ENCODE data around the gene API5.
A peak's percentile ranks its signal among the peaks of the same experiment; 100 is the strongest.

API5 gene

GRCh38 chr11:43278193-43278956 is 33.4 kb upstream of the API5 start:
- CTCF ChIA-PET: interaction anchor here (0.6 to 1.1 kb wide), 3 partner anchors 9 to 1780 kb away, joined by 3 read pairs; no protein-coding TSS in a partner anchor

GRCh38 chr11:43282607-43283440 is 29.0 kb upstream of the API5 start:
- ChIA-PET POLR2A (no interaction called here), CTCF (interaction anchor here (0.6 to 1.3 kb wide), 12 partner anchors 12 to 515 kb away, joined by 3 to 6 read pairs (median 3); no protein-coding TSS in a partner anchor)
- TF ChIP-seq LEF1 (IDR thresholded peaks at IDR 0.05; ENCODE audit: borderline replicate concordance): no peak
- peak; percentile 57 for DNase-seq (ENCODE audit: extremely low spot score)

More at GRCh38 chr11:43278193-43278956, 33.4 kb upstream of the API5 start:
- TF ChIP-seq FOXK2 (IDR thresholded peaks at IDR 0.05) (no peak), SUZ12 (IDR thresholded peaks at IDR 0.05) (no peak), FOXM1 (IDR thresholded peaks at IDR 0.05; ENCODE audit: borderline replicate concordance) (no peak), FOXA1 (IDR thresholded peaks at IDR 0.05) (no peak), BHLHE40 (IDR thresholded peaks at IDR 0.05; ENCODE audit: borderline replicate concordance) (no peak), CTBP1 (IDR thresholded peaks at IDR 0.05; ENCODE audit: borderline replicate concordance) (no peak), NFRKB (IDR thresholded peaks at IDR 0.05) (no peak), ZNF384 (IDR thresholded peaks at IDR 0.05) (no peak), LEF1 (IDR thresholded peaks at IDR 0.05; ENCODE audit: borderline replicate concordance) (no peak), TARDBP (IDR thresholded peaks at IDR 0.05) (no peak), ARNT (IDR thresholded peaks at IDR 0.05) (no peak), SP1 (IDR thresholded peaks at IDR 0.05) (no peak), L3MBTL2 (conservative IDR thresholded peaks at IDR 0.05) (no peak)
- DNase-seq (ENCODE audit: extremely low spot score): peak; percentile 42
- POLR2A ChIA-PET: no interaction called here

GRCh38 chr11:43285826-43286225 is 26.0 kb upstream of the API5 start:
- CTCF ChIA-PET: no interaction called here
- no peak for DNase-seq (ENCODE audit: extremely low spot score)
- TF ChIP-seq ELF4 (IDR thresholded peaks at IDR 0.05): no peak
- TF ChIP-seq SUZ12 (IDR thresholded peaks at IDR 0.05): no peak
- POLR2A ChIA-PET: no interaction called here

GRCh38 chr11:43289368-43289767 is 22.4 kb upstream of the API5 start:
- DNase-seq (ENCODE audit: extremely low spot score): no peak
- POLR2A ChIA-PET: no interaction called here

GRCh38 chr11:43298397-43298796 is 13.4 kb upstream of the API5 start:
- POLR2A ChIA-PET: no interaction called here
- no peak for TF ChIP-seq NFRKB (IDR thresholded peaks at IDR 0.05)
- TF ChIP-seq FOXA1 (IDR thresholded peaks at IDR 0.05): no peak
- TF ChIP-seq FOXM1 (IDR thresholded peaks at IDR 0.05; ENCODE audit: borderline replicate concordance): no peak
- TF ChIP-seq TARDBP (IDR thresholded peaks at IDR 0.05): no peak
- TF ChIP-seq ZNF384 (IDR thresholded peaks at IDR 0.05): no peak
- TF ChIP-seq SUZ12 (IDR thresholded peaks at IDR 0.05): no peak
- TF ChIP-seq CTBP1 (IDR thresholded peaks at IDR 0.05; ENCODE audit: borderline replicate concordance): no peak
- no peak for TF ChIP-seq ARNT (IDR thresholded peaks at IDR 0.05)
- no peak for TF ChIP-seq BHLHE40 (IDR thresholded peaks at IDR 0.05; ENCODE audit: borderline replicate concordance)
- TF ChIP-seq L3MBTL2 (conservative IDR thresholded peaks at IDR 0.05): no peak
- TF ChIP-seq LEF1 (IDR thresholded peaks at IDR 0.05; ENCODE audit: borderline replicate concordance): no peak
- no peak for TF ChIP-seq FOXK2 (IDR thresholded peaks at IDR 0.05)
- CTCF ChIA-PET: interaction anchor here (0.8 kb wide), 1 partner anchor 16 kb away, joined by 3 read pairs; no protein-coding TSS in a partner anchor
- DNase-seq (ENCODE audit: extremely low spot score): no peak

More at GRCh38 chr11:43289368-43289767, 22.4 kb upstream of the API5 start:
- CTCF ChIA-PET: no interaction called here
- TF ChIP-seq PKNOX1 (IDR thresholded peaks at IDR 0.05) (no peak), NFRKB (IDR thresholded peaks at IDR 0.05) (no peak), FOXK2 (IDR thresholded peaks at IDR 0.05) (no peak), BHLHE40 (IDR thresholded peaks at IDR 0.05; ENCODE audit: borderline replicate concordance) (no peak), ELF4 (IDR thresholded peaks at IDR 0.05) (no peak), LEF1 (IDR thresholded peaks at IDR 0.05; ENCODE audit: borderline replicate concordance) (no peak), ARNT (IDR thresholded peaks at IDR 0.05) (no peak), CTBP1 (IDR thresholded peaks at IDR 0.05; ENCODE audit: borderline replicate concordance) (no peak), SP1 (IDR thresholded peaks at IDR 0.05) (no peak), SUZ12 (IDR thresholded peaks at IDR 0.05) (no peak), FOXA1 (IDR thresholded peaks at IDR 0.05) (no peak), HDGF (IDR thresholded peaks at IDR 0.05; ENCODE audit: borderline replicate concordance) (no peak), ZNF384 (IDR thresholded peaks at IDR 0.05) (no peak), TARDBP (IDR thresholded peaks at IDR 0.05) (no peak), FOXM1 (IDR thresholded peaks at IDR 0.05; ENCODE audit: borderline replicate concordance) (no peak), L3MBTL2 (conservative IDR thresholded peaks at IDR 0.05) (no peak)

GRCh38 chr11:43315966-43316365 is 4.2 kb downstream of the API5 start:
- TF ChIP-seq L3MBTL2 (conservative IDR thresholded peaks at IDR 0.05): no peak
- no peak for TF ChIP-seq PKNOX1 (IDR thresholded peaks at IDR 0.05)
- TF ChIP-seq ARNT (IDR thresholded peaks at IDR 0.05): no peak
- TF ChIP-seq SUZ12 (IDR thresholded peaks at IDR 0.05): no peak
- no peak for TF ChIP-seq ELF4 (IDR thresholded peaks at IDR 0.05)
- TF ChIP-seq FOXK2 (IDR thresholded peaks at IDR 0.05): no peak
- TF ChIP-seq CTBP1 (IDR thresholded peaks at IDR 0.05; ENCODE audit: borderline replicate concordance): no peak
- TF ChIP-seq SP1 (IDR thresholded peaks at IDR 0.05): no peak
- no peak for TF ChIP-seq TARDBP (IDR thresholded peaks at IDR 0.05)
- TF ChIP-seq ZNF384 (IDR thresholded peaks at IDR 0.05): no peak
- no peak for TF ChIP-seq HDGF (IDR thresholded peaks at IDR 0.05; ENCODE audit: borderline replicate concordance)
- TF ChIP-seq FOXA1 (IDR thresholded peaks at IDR 0.05): no peak
- TF ChIP-seq FOXM1 (IDR thresholded peaks at IDR 0.05; ENCODE audit: borderline replicate concordance): no peak
- TF ChIP-seq BHLHE40 (IDR thresholded peaks at IDR 0.05; ENCODE audit: borderline replicate concordance): no peak
- TF ChIP-seq LEF1 (IDR thresholded peaks at IDR 0.05; ENCODE audit: borderline replicate concordance): no peak
- TF ChIP-seq NFRKB (IDR thresholded peaks at IDR 0.05): no peak
- ChIA-PET POLR2A (no interaction called here), CTCF (no interaction called here)
- no peak for DNase-seq (ENCODE audit: extremely low spot score)

All from HEK293T (cell line).